Spinal cord (tissue), 10 donors: ENCODE measurements around the gene C6orf132. TPM values are rescaled to one million over a fixed set of nuclear protein-coding genes. Genes with fewer than 3 reads are reported as not detected.
"Not testable (repeated sequence)": the region's sequence is repeated elsewhere in the genome, so short reads cannot be mapped to it uniquely, and the experiment has no call there.

Experiments
- DNase-seq, 6 donors: peaks; one replicate each; pipeline versions ENCODE4 v3.0.0 to v3.0.0-alpha.2; 2013 to 2015; ENCODE audit warnings: low spot score in 6 of 6, low read depth in 4 of 6
- H3K27ac ChIP-seq: one replicate; pipeline ENCODE4 v1.5.1; 2013; ENCODE audit warnings: low read depth, low read length, control low read depth
- H3K27me3 ChIP-seq: one replicate; pipeline ENCODE4 v1.6.1; 2013; ENCODE audit warnings: low read length; ENCODE audit not compliant: control insufficient read depth, insufficient read depth
- H3K36me3 ChIP-seq: one replicate; pipeline ENCODE4 v1.6.1; 2013; ENCODE audit warnings: low read length; ENCODE audit not compliant: control insufficient read depth, insufficient read depth
- H3K4me1 ChIP-seq: one replicate; pipeline ENCODE4 v1.6.1; 2013; ENCODE audit warnings: low read length; ENCODE audit not compliant: control insufficient read depth, insufficient read depth
- H3K4me3 ChIP-seq: one replicate; pipeline ENCODE4 v1.5.1; 2013; ENCODE audit warnings: low read depth, low read length, control low read depth
- H3K9me3 ChIP-seq: one replicate; pipeline ENCODE4 v1.6.1; 2013; ENCODE audit warnings: low read length; ENCODE audit not compliant: control insufficient read depth, insufficient read depth
- WGBS: methylation state at CpG from one replicate; pipeline ENCODE4 v1.1.5; 2013; ENCODE audit warnings: missing lambda C conversion rate; ENCODE audit not compliant: insufficient coverage; 5-methylcytosine and 5-hydroxymethylcytosine counted together
- polyA plus RNA-seq, 2 donors: library from polyadenylated mRNA; unstranded; fragments of 120-200 nt; gene quantifications; one replicate each; pipeline ENCODE4 v1.2.1, GENCODE V29; 2013; ENCODE audit not compliant: insufficient read length in 2 of 2
- total RNA-seq, 2 donors: library from RNA; depleted of rRNA in 1 of 2; stranded (reverse); fragments of 120-200 nt in 1 of 2; fragments of >200 nt in 1 of 2; gene quantifications; one replicate each; pipeline versions ENCODE4 v1.2.3 to v1.2.4, GENCODE V29; 2013 to 2014
- donor health status: healthy.

C6orf132 gene
- total and polyA plus RNA-seq, 4 donors, result 0.10 to 0.28 (median 0.21) TPM

DNA sequence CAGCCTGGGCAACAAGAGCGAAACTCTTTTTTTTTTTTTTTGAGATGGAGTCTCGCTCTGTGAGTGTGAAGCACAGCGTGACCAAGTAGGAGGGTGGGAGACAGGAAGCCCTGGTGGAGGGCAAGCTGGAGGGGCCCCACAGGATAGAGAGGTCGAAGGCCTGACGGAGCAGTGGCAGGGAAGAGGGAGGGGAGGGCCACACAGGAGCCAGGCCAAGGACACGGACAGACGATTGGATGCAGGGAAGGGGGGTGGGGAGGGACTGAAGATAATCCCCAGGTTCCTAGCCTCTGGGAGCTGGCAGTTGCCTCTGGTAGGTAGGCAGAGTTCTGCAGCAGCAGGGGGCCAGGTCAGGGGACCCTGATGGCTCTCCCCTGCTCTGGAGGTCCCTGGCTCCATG, 20.0 kb upstream of the C6orf132 start:
- DNase-seq, result no peak
- Histone ChIP-seq H3K4me1 (peaks cover 4% of the 10 kb centered on the region), H3K27me3 (no peaks in the 10 kb centered on the region), H3K27ac (no peak overlapping the region), H3K4me3 (no peak overlapping the region), H3K36me3 (no peaks in the 10 kb centered on the region), H3K9me3 (no peaks in the 10 kb centered on the region)
- 34% methylated on average over 6 of the region's 7 CpGs for WGBS

DNA sequence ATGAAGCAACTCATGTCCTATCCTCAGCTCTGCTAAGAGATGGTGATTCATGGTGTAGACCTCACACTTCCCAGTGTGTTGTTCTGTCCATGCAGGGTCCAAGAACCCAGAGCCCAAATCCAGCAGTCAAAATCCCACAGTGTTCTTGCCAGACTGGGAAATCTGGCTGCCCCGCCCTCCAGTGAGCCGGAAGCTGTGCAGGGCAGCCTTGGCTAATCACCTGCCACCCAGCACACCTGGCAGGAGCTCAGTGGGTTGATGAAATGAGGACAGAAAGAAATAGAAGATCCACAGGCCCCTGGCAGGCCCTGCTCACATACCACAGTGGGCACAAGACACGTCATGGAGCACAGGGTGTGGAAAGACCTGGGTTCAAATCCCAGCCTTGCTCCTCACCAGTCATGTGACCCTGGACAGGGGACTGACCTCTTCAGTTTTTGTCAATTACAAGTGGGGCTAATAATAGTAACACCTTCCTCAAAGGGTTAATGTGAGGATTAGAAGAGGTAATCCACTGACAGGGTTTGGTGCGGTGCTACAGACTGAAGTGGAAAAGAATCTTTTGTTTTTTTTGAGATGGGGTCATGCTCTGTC, 17.1 kb upstream of the C6orf132 start:
- Histone ChIP-seq H3K27ac (no peak overlapping the region), H3K4me3 (no peak overlapping the region), H3K36me3 (no peaks in the 10 kb centered on the region), H3K4me1 (peaks cover 4% of the 10 kb centered on the region), H3K27me3 (peaks cover 2% of the 10 kb centered on the region), H3K9me3 (no peaks in the 10 kb centered on the region)
- no peak for DNase-seq
- WGBS, result 69% methylated on average over 4 of the region's 4 CpGs

DNA sequence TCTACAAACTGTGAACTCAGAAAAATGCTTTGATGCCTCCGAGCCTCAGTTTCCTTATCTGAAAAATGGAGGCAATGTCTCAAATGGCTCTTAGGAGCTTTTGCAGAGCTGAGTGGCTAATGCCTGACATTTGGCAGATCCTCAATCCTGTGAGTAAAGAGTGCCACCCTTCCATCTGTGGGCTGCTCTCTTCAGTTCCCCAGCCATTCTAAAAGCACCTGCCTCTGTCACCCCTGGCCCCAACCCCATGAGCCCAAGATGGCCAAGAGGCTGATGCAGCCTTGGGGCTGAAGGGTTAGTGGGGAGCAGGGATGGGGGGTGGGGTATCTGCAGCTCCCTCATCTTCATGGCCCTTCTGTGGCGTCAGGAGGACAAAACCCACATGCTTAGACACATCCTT, 16.2 kb upstream of the C6orf132 start:
- no peak overlapping the region for H3K27ac ChIP-seq
- H3K9me3 ChIP-seq, result no peaks in the 10 kb centered on the region
- WGBS, result 100% methylated on average over 1 of the region's 2 CpGs
- peaks cover 4% of the 10 kb centered on the region for H3K4me1 ChIP-seq
- H3K27me3 ChIP-seq, result peaks cover 4% of the 10 kb centered on the region
- H3K4me3 ChIP-seq, result no peak overlapping the region
- DNase-seq, result no peak
- no peaks in the 10 kb centered on the region for H3K36me3 ChIP-seq

GRCh38 chr6:42158011-42158410, 15.6 kb upstream of the C6orf132 start:
- DNase-seq, result no peak

DNA sequence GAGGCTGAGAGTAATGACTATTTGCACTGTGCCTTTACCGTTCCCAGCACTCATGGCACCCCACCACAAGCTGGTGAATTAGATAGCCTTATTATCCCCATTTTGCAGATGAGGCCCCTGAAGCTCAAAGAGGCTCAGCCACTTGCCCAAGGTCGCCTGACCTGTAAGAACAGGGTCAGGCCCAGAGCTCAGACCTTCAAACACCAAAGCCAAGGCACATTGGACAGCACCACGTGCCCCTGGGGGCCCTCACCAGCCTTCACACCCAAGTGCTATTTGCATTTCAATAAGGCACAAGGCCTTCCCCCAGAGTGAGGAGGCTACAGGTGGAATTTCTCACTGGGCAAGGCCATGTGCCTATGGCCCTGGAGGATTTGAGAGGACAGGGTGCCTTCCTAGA, 14.2 kb upstream of the C6orf132 start:
- H3K4me1 ChIP-seq, result peaks cover 4% of the 10 kb centered on the region
- H3K4me3 ChIP-seq, result no peak overlapping the region
- H3K9me3 ChIP-seq, result no peaks in the 10 kb centered on the region
- no peak overlapping the region for H3K27ac ChIP-seq
- DNase-seq, result no peak
- H3K27me3 ChIP-seq, result peaks cover 4% of the 10 kb centered on the region
- H3K36me3 ChIP-seq, result no peaks in the 10 kb centered on the region
- WGBS, result 65% methylated on average over 2 of the region's 3 CpGs

More at GRCh38 chr6:42158011-42158410, 15.6 kb upstream of the C6orf132 start:
- WGBS, result 68% methylated on average over 2 of the region's 2 CpGs
- Histone ChIP-seq H3K4me3 (no peak overlapping the region), H3K27me3 (peaks cover 4% of the 10 kb centered on the region), H3K9me3 (no peaks in the 10 kb centered on the region), H3K4me1 (peaks cover 4% of the 10 kb centered on the region), H3K36me3 (no peaks in the 10 kb centered on the region), H3K27ac (no peak overlapping the region)

- H3K4me1 ChIP-seq, result peaks cover 4% of the 10 kb centered on the region
- WGBS, result 88% methylated on average over 2 of the region's 4 CpGs
- H3K4me3 ChIP-seq, result no peak overlapping the region
- DNase-seq, result no peak
- no peaks in the 10 kb centered on the region for H3K9me3 ChIP-seq
- peaks cover 4% of the 10 kb centered on the region for H3K27me3 ChIP-seq
- H3K27ac ChIP-seq, result no peak overlapping the region
- no peaks in the 10 kb centered on the region for H3K36me3 ChIP-seq
Observed at GRCh38 chr6:42155293-42155692, 12.9 kb upstream of the C6orf132 start.

GRCh38 chr6:42154461-42155209, 12.2 kb upstream of the C6orf132 start:
- no peak for DNase-seq

DNA sequence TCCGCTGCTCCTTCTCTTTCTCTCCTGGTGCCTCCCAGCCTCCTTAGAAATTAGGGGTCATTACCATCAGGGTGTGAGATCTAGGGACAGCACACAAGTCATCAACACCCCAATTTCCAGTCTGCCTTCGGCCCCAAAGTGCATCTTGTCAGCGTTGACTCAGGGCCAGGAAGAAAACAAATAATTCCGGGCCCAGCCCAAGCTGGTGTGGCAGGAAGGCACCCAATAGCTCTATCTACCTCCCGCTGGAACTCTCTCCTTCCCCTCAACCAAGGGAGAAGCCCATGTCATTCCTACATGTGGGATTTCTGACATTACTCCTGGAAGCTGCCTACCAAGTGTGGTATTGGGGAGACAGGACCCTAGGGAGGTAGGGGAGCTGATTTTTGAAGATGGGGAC, 11.5 kb upstream of the C6orf132 start:
- Histone ChIP-seq H3K4me3 (no peak overlapping the region), H3K36me3 (no peaks in the 10 kb centered on the region), H3K27me3 (peaks cover 4% of the 10 kb centered on the region), H3K4me1 (peaks cover 4% of the 10 kb centered on the region), H3K9me3 (no peaks in the 10 kb centered on the region), H3K27ac (no peak overlapping the region)
- WGBS, result 62% methylated on average over 4 of the region's 5 CpGs
- DNase-seq, result no peak

More at GRCh38 chr6:42154461-42155209, 12.2 kb upstream of the C6orf132 start:
- H3K4me1 ChIP-seq, result peaks cover 4% of the 10 kb centered on the region
- H3K27ac ChIP-seq, result no peak overlapping the region
- H3K4me3 ChIP-seq, result no peak overlapping the region
- H3K27me3 ChIP-seq, result peaks cover 4% of the 10 kb centered on the region
- H3K9me3 ChIP-seq, result no peaks in the 10 kb centered on the region
- H3K36me3 ChIP-seq, result no peaks in the 10 kb centered on the region

GRCh38 chr6:42152528-42153213, 10.3 kb upstream of the C6orf132 start:
- H3K27ac ChIP-seq, H3K4me3 ChIP-seq, H3K9me3 ChIP-seq, H3K27me3 ChIP-seq, H3K36me3 ChIP-seq, H3K4me1 ChIP-seq, DNase-seq: not testable (repeated sequence)
- WGBS, result 80% methylated on average over 2 of the region's 4 CpGs
